ENCODE results near the gene SCMH1. TPM values are rescaled to one million over a fixed set of nuclear protein-coding genes. Genes with fewer than 3 reads are reported as not detected.
A peak's percentile ranks its signal among the peaks of the same experiment; 100 is the strongest.

Gene SCMH1
- 10 to 100 TPM; 16.9 to 24.4 (median 21.7) TPM for total RNA-seq (2021; fragmentation: NEBNext Ultra II Directional; extraction: Animal tissue kit (Norgen Biotek cat#: 25700))
- long read RNA-seq, partial matches to known transcripts = 3 of 9 reads
- long read RNA-seq, other reads (novel, unspliced or antisense) = 5 of 9 reads

DNA sequence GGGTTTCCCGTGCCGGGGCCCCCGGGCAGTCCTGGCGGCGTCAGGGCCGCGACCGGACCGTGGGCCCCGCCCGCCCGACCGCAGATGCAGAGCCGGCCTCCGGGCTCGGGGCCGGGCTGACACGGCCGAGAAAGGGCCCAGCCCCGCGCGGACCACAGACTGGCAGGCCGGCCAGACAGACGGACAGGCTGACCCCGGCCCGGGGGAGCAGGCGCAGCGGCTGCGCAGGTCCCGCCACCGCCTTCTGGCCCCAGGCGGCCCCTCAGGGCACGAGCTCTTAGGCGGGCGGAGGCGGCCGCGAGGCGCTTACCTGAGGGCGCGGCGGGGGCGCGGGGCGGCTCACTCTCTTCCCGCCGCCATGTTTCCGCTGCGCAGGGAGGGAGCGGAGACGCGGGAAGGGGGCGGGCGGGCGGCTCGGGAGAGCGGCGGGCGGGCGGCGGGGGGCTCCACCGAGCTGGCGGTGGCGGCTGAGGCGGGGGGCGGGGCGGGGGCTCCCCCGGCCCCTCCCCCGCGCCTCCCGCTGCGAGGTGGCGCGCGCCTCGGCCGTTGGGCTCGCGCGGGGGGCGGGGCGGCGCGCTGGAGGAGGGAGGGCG lies at the start of gene SCMH1:
Gene SCMH1 (minus strand): TSS at position 558 of the 593 bp plus-strand sequence. CDS start 56,173 bp downstream, outside the sequence.
- TF ChIP-seq, protein P1, sequence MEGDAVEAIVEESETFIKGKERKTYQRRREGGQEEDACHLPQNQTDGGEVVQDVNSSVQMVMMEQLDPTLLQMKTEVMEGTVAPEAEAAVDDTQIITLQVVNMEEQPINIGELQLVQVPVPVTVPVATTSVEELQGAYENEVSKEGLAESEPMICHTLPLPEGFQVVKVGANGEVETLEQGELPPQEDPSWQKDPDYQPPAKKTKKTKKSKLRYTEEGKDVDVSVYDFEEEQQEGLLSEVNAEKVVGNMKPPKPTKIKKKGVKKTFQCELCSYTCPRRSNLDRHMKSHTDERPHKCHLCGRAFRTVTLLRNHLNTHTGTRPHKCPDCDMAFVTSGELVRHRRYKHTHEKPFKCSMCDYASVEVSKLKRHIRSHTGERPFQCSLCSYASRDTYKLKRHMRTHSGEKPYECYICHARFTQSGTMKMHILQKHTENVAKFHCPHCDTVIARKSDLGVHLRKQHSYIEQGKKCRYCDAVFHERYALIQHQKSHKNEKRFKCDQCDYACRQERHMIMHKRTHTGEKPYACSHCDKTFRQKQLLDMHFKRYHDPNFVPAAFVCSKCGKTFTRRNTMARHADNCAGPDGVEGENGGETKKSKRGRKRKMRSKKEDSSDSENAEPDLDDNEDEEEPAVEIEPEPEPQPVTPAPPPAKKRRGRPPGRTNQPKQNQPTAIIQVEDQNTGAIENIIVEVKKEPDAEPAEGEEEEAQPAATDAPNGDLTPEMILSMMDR (IDR thresholded peaks at IDR 0.05) = no peak
- Mint-ChIP-seq H3K36me3 (ENCODE audit: low read depth) (no peaks in the 10 kb centered on the region), H3K4me1 (ENCODE audit: low read depth) (peaks cover 24% of the 10 kb centered on the region), H3K27me3 (ENCODE audit: insufficient read depth) (peaks cover 2% of the 10 kb centered on the region; the same call in 1 of the 2 replicates), H3K4me3 (peak within 1 kb of the TSS; percentile 88), H3K9me3 (no peaks in the 10 kb centered on the region), H3K27ac (peak within 1 kb of the TSS; percentile 77)
- no peak for DNase-seq

DNA sequence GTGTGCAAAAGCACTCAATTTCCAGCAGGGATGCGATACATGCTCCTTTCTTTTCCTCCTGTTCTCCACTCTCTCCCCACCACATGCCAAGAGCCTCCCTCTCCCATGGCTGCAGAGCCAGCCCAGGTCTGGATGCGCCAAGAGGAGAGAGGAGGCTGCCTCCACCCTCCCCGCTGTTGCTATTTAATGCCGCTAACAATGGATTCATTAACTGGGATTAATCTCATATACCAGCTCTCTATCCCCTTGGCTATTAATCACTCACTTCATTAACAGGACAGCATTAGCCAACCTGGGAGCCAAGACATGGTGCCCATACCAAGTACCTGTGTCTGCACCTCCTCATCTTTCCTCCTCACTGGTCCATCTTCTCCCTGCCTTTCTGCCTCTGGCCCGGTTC lies 49.1 kb upstream of the SCMH1 start:
- H3K27ac Mint-ChIP-seq = no peak overlapping the region
- peaks cover 33% of the 10 kb centered on the region for H3K27me3 Mint-ChIP-seq (ENCODE audit: insufficient read depth)
- no peaks in the 10 kb centered on the region for H3K9me3 Mint-ChIP-seq
- no peak overlapping the region for H3K4me3 Mint-ChIP-seq
- H3K4me1 Mint-ChIP-seq (ENCODE audit: low read depth) = no peaks in the 10 kb centered on the region
- TF ChIP-seq, protein P1 (IDR thresholded peaks at IDR 0.05) = no peak
- no peaks in the 10 kb centered on the region for H3K36me3 Mint-ChIP-seq (ENCODE audit: low read depth)
- no peak for DNase-seq

DNA sequence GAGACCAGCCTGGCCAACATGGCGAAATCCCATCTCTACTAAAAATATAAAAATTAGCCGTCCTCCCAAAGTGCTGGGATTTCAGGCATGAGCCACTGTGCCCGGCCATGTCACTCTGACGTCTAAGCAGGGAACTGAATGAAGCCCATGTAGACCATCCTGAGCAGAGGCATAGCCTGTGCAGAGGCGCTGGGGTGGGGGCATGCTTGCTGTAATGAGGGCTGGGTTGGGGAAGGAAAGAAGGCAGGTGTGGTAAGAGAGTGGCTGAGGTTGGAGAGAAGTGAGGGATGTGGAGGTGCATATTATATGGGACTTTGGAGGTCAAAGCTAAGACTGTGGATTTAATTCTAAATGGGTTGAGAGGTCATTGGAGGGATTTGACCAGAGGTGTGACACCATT lies 47.1 kb upstream of the SCMH1 start:
- Mint-ChIP-seq H3K27me3 (ENCODE audit: insufficient read depth) (peaks cover 31% of the 10 kb centered on the region), H3K4me3 (no peak overlapping the region), H3K4me1 (ENCODE audit: low read depth) (no peaks in the 10 kb centered on the region), H3K27ac (no peak overlapping the region), H3K36me3 (ENCODE audit: low read depth) (no peaks in the 10 kb centered on the region), H3K9me3 (no peaks in the 10 kb centered on the region)
- DNase-seq = no peak
- TF ChIP-seq, protein P1 (IDR thresholded peaks at IDR 0.05) = no peak

DNA sequence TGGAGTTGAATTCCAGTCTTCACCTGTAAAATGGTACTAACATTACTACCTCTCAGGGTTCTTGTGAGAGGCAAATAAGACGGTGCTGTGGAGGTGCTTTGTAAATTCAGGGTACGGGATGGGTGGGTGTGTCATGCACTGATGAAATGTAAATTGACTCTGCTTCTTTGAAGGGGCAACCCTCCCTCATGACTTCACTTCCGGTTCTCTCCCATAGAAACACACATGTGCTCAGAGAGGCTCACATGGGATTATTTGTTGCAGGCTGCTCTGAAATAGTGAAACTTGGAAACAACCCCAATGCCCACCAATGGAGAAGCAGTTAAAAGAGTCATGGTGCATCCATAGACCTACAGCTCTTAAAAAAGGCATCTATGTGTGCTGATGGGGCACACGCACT lies 44.9 kb upstream of the SCMH1 start:
- Mint-ChIP-seq H3K27ac (no peak overlapping the region), H3K27me3 (ENCODE audit: insufficient read depth) (peaks cover 39% of the 10 kb centered on the region), H3K4me1 (ENCODE audit: low read depth) (no peaks in the 10 kb centered on the region), H3K4me3 (no peak overlapping the region), H3K36me3 (ENCODE audit: low read depth) (no peaks in the 10 kb centered on the region), H3K9me3 (no peaks in the 10 kb centered on the region)
- TF ChIP-seq, protein P1 (IDR thresholded peaks at IDR 0.05) = no peak
- DNase-seq = no peak

DNA sequence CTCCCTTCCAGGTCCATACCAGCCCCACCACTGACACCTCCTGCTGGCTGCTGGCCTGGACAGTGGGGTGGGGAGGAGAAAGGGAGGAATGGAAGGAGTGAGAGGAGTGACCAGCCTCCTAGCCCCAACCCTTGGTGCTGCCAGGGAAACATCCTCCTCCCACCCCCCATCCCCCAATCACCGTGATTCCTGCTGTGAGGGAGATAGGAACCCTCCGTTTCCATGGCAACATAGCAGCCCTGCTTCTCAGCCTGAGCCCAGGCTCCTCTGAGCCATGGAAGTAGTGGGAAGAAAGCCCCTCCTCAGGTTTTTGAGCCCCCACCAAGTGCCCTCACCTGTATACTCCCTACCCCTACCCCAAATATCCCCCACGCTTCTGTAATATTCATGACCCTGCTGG lies 44.4 kb upstream of the SCMH1 start:
- H3K4me1 Mint-ChIP-seq (ENCODE audit: low read depth) = no peaks in the 10 kb centered on the region
- no peaks in the 10 kb centered on the region for H3K9me3 Mint-ChIP-seq
- H3K4me3 Mint-ChIP-seq = no peak overlapping the region
- H3K27ac Mint-ChIP-seq = no peak overlapping the region
- TF ChIP-seq, protein P1 (IDR thresholded peaks at IDR 0.05) = no peak
- peaks cover 43% of the 10 kb centered on the region for H3K27me3 Mint-ChIP-seq (ENCODE audit: insufficient read depth)
- no peaks in the 10 kb centered on the region for H3K36me3 Mint-ChIP-seq (ENCODE audit: low read depth)
- no peak for DNase-seq

Measured in HFFc6 (cell line).